RWPE2 (cell line): ENCODE data around the gene RDH11.

Experiments
- ATAC-seq: fragments of 200-7000 bp; cut with Tn5 transposase; 3 replicates; pipeline ENCODE4 v1.9.1; 2021; ENCODE audit warnings: low read depth
- DNase-seq: peaks from one replicate; pipeline ENCODE4 v3.0.0-alpha.2; 2020; ENCODE audit warnings: low spot score
- H3K27ac ChIP-seq: fragments of 450-650 bp; 2 replicates; pipeline ENCODE4 v1.5.1; 2017; ENCODE audit warnings: mild to moderate bottlenecking; ENCODE audit not compliant: poor library complexity, severe bottlenecking
- H3K27me3 ChIP-seq: fragments of 250-450 bp; sonication (Bioruptor Pico); 2 replicates; pipeline ENCODE4 v1.5.1; 2021; ENCODE audit warnings: mild to moderate bottlenecking, moderate library complexity; ENCODE audit not compliant: insufficient read depth, poor library complexity, severe bottlenecking
- H3K36me3 ChIP-seq: fragments of 250-450 bp; sonication (Bioruptor Pico); 2 replicates; pipeline ENCODE4 v1.5.1; 2020; ENCODE audit warnings: low read depth, mild to moderate bottlenecking, moderate library complexity
- H3K4me1 ChIP-seq: fragments of 250-450 bp; sonication (Bioruptor Pico); 2 replicates; pipeline ENCODE4 v1.5.1; 2021; ENCODE audit warnings: mild to moderate bottlenecking, moderate library complexity; ENCODE audit not compliant: insufficient read depth, poor library complexity, severe bottlenecking
- H3K4me3 ChIP-seq: fragments of 250-450 bp; sonication (Bioruptor Pico); 2 replicates; pipeline ENCODE4 v1.5.1; 2021; ENCODE audit warnings: mild to moderate bottlenecking, moderate library complexity; ENCODE audit not compliant: severe bottlenecking
- H3K9me3 ChIP-seq: fragments of 250-450 bp; sonication (Bioruptor Pico); 2 replicates; pipeline ENCODE4 v1.5.1; 2021; ENCODE audit warnings: mild to moderate bottlenecking, moderate library complexity; ENCODE audit not compliant: severe bottlenecking
- CTCF ChIP-seq: fragments of 450-650 bp; IDR thresholded peaks from one replicate; pipeline ENCODE4 v1.5.1; 2017; ENCODE audit warnings: mild to moderate bottlenecking, moderate library complexity; ENCODE audit not compliant: poor library complexity, severe bottlenecking

RDH11 gene

GRCh38 chr14:67680121-67680602 lies 15.4 kb downstream of the RDH11 start:
- Histone ChIP-seq H3K4me1 (peaks cover 11% of the 10 kb centered on the region), H3K27ac (peak overlapping the region; percentile 12), H3K4me3 (no peak overlapping the region), H3K9me3 (no peaks in the 10 kb centered on the region), H3K36me3 (peaks cover 91% of the 10 kb centered on the region), H3K27me3 (no peaks in the 10 kb centered on the region)
- ATAC-seq = peak; percentile 92
- TF ChIP-seq CTCF = no peak
- DNase-seq = no peak

- Histone ChIP-seq H3K4me1 (peaks cover 11% of the 10 kb centered on the region), H3K27ac (no peak overlapping the region), H3K36me3 (peaks cover 79% of the 10 kb centered on the region), H3K4me3 (no peak overlapping the region), H3K9me3 (no peaks in the 10 kb centered on the region), H3K27me3 (no peaks in the 10 kb centered on the region)
- ATAC-seq (no peak), DNase-seq (no peak)
- no peak for TF ChIP-seq CTCF
Measured at GRCh38 chr14:67679006-67679405, 16.6 kb downstream of the RDH11 start.

- TF ChIP-seq CTCF = no peak
- peak overlapping the region; percentile 68 for H3K27ac ChIP-seq
Measured at GRCh38 chr14:67675219-67675582, 20.4 kb downstream of the RDH11 start.

GRCh38 chr14:67674480-67675218 lies 20.9 kb downstream of the RDH11 start, which contains the start of gene VTI1B:
Gene VTI1B (minus strand): TSS chr14:67674632. CDS start chr14:67674489, 143 bp downstream.
- TF ChIP-seq CTCF = no peak
- Histone ChIP-seq H3K4me3 (peak within 1 kb of the TSS; percentile 66), H3K27me3 (no peaks in the 10 kb centered on the region), H3K9me3 (no peaks in the 10 kb centered on the region), H3K27ac (peak within 1 kb of the TSS; percentile 68), H3K36me3 (peaks cover 39% of the 10 kb centered on the region), H3K4me1 (peaks cover 4% of the 10 kb centered on the region)
- DNase-seq (peak; percentile 83), ATAC-seq (peak; percentile 86)

More at GRCh38 chr14:67675219-67675582, 20.4 kb downstream of the RDH11 start:
- Histone ChIP-seq H3K9me3 (no peaks in the 10 kb centered on the region), H3K36me3 (peaks cover 44% of the 10 kb centered on the region), H3K4me3 (peak overlapping the region; percentile 66), H3K27me3 (no peaks in the 10 kb centered on the region), H3K4me1 (peaks cover 6% of the 10 kb centered on the region)
- DNase-seq = no peak
- no peak for ATAC-seq

- Histone ChIP-seq H3K9me3 (no peaks in the 10 kb centered on the region), H3K27ac (peak overlapping the region; percentile 68), H3K4me3 (peak overlapping the region; percentile 66), H3K4me1 (peaks cover 4% of the 10 kb centered on the region), H3K36me3 (peaks cover 33% of the 10 kb centered on the region), H3K27me3 (no peaks in the 10 kb centered on the region)
- ATAC-seq = peak; percentile 73
- peak; percentile 78 for DNase-seq
- TF ChIP-seq CTCF = peak; percentile 8
Measured at GRCh38 chr14:67674139-67674479, 21.5 kb downstream of the RDH11 start.
